HG02884 (cell line): ENCODE results near the gene RRAGC.
A peak's percentile ranks its signal among the peaks of the same experiment; 100 is the strongest.

ENCODE experiments used
- ATAC-seq: cut with Tn5 transposase; IDR thresholded peaks from one replicate; pipeline ENCODE4 v1.9.1; 2021; ENCODE audit warnings: mild to moderate bottlenecking, moderate library complexity; ENCODE audit not compliant: unreplicated experiment

The RRAGC gene

GRCh38 chr1:38859561-38860453 is at the start of gene RRAGC:
Gene RRAGC, minus strand, starts transcription at chr1:38859772. Its CDS starts 126 bp downstream, at chr1:38859646.
- ATAC-seq, result peak; percentile 86

GRCh38 chr1:38908821-38909220 is 49.2 kb upstream of the RRAGC start:
- ATAC-seq, result no peak

GRCh38 chr1:38905985-38906384 is 46.4 kb upstream of the RRAGC start:
- ATAC-seq, result no peak

- no peak for ATAC-seq
Observed at GRCh38 chr1:38899560-38899959, 40.0 kb upstream of the RRAGC start.

GRCh38 chr1:38898653-38899230 is 39.2 kb upstream of the RRAGC start:
- no peak for ATAC-seq

GRCh38 chr1:38896169-38896568 is 36.6 kb upstream of the RRAGC start:
- ATAC-seq, result no peak

GRCh38 chr1:38892976-38893375 is 33.4 kb upstream of the RRAGC start:
- ATAC-seq, result no peak

- no peak for ATAC-seq
Observed at GRCh38 chr1:38891753-38892152, 32.2 kb upstream of the RRAGC start.

- ATAC-seq, result no peak
Observed at GRCh38 chr1:38889589-38889988, 30.0 kb upstream of the RRAGC start.

GRCh38 chr1:38888423-38889333 is 29.1 kb upstream of the RRAGC start:
- no peak for ATAC-seq

- no peak for ATAC-seq
Observed at GRCh38 chr1:38885092-38885491, 25.5 kb upstream of the RRAGC start.

GRCh38 chr1:38881487-38881886 is 21.9 kb upstream of the RRAGC start, which contains the start of gene GJA9:
Gene GJA9, minus strand, starts transcription at chr1:38881587. Its CDS starts 5,489 bp downstream, at chr1:38876098.
- no peak for ATAC-seq

- no peak for ATAC-seq
Observed at GRCh38 chr1:38875811-38876210, 16.2 kb upstream of the RRAGC start.

GRCh38 chr1:38873027-38873969 is 13.7 kb upstream of the RRAGC start, which contains the start of gene MYCBP:
Gene MYCBP, minus strand, starts transcription at chr1:38873348. Its CDS starts 43 bp downstream, at chr1:38873305.
- peak; percentile 94 for ATAC-seq

- no peak for ATAC-seq
Observed at GRCh38 chr1:38872401-38873026, 12.9 kb upstream of the RRAGC start.

- ATAC-seq, result no peak
Observed at GRCh38 chr1:38870996-38871395, 11.4 kb upstream of the RRAGC start.

- no peak for ATAC-seq
Observed at GRCh38 chr1:38867208-38867607, 7.6 kb upstream of the RRAGC start.

- ATAC-seq, result no peak
Observed at GRCh38 chr1:38865112-38865715, 5.6 kb upstream of the RRAGC start.

GRCh38 chr1:38860454-38860795 is 853 bp upstream of the RRAGC start:
- no peak for ATAC-seq
